ENCODE measurements around the gene SIL1. TPM values are rescaled to one million over a fixed set of nuclear protein-coding genes. Genes with fewer than 3 reads are reported as not detected.
A peak's percentile ranks its signal among the peaks of the same experiment; 100 is the strongest.

The SIL1 gene
- polyA plus RNA-seq, 3 donors, result 25.4 to 35.1 (median 27.9) TPM

GRCh38 chr5:138927544-138927943 is 270.6 kb downstream of the SIL1 start:
- 97% methylated on average over 7 of the region's 8 CpGs for WGBS (ENCODE audit: insufficient coverage)
- H3K4me1 Mint-ChIP-seq, result no peaks in the 10 kb centered on the region
- peaks cover 0 to 1% (median 0%) of the 10 kb centered on the region in 3 donors for H3K27me3 Mint-ChIP-seq (ENCODE audit: low read depth in 3 of 3)
- no peak overlapping the region for H3K27ac Mint-ChIP-seq
- H3K27ac ChIP-seq (ENCODE audit: low read depth in 1 of 2, low read length in 2 of 2), result no peak overlapping the region
- intact Hi-C loops (cut with micrococcal nuclease), result no loop called here
- DNase-seq, result no peak
- peaks cover 89% of the 10 kb centered on the region in 2 donors for H3K36me3 Mint-ChIP-seq
- H3K4me3 Mint-ChIP-seq, result no peak overlapping the region
- H3K9me3 ChIP-seq (replicated peaks in 1 of 2; ENCODE audit: control insufficient read depth in 1 of 2, insufficient read depth in 1 of 2, low read length in 2 of 2), result no peaks in the 10 kb centered on the region
- no peak overlapping the region for H3K9ac ChIP-seq (ENCODE audit: insufficient read depth, low read length, poor library complexity, severe bottlenecking)
- no peak overlapping the region for H2AFZ ChIP-seq (ENCODE audit: insufficient read depth, low read depth, low read length, poor library complexity, severe bottlenecking)
- H3K4me1 ChIP-seq (ENCODE audit: control insufficient read depth in 1 of 2, insufficient read depth in 2 of 2, low read length in 2 of 2), result no peaks in the 10 kb centered on the region
- no peaks in the 10 kb centered on the region for H3K27me3 ChIP-seq (ENCODE audit: control insufficient read depth in 2 of 2, insufficient read depth in 2 of 2, low read length in 2 of 2)
- H3K4me3 ChIP-seq (replicated peaks in 1 of 3; ENCODE audit: low read depth in 2 of 3, low read length in 3 of 3), result no peak overlapping the region
- H3K79me2 ChIP-seq (ENCODE audit: insufficient read depth, low read length), result no peaks in the 10 kb centered on the region
- H3K9me3 Mint-ChIP-seq, result peaks cover 0 to 1% (median 0%) of the 10 kb centered on the region in 7 donors
- peaks cover 81 to 97% of the 10 kb centered on the region in 2 donors for H3K36me3 ChIP-seq (replicated peaks in 1 of 2; ENCODE audit: control insufficient read depth in 1 of 2, insufficient read depth in 2 of 2, low read length in 2 of 2)
- TF ChIP-seq CTCF (IDR thresholded peaks at IDR 0.05), result no peak
- no peak overlapping the region for H3K4me2 ChIP-seq (replicated peaks; ENCODE audit: extremely low read depth, low read length, poor library complexity, severe bottlenecking)
- H4K20me1 ChIP-seq (ENCODE audit: insufficient read depth, low read length), result peaks cover 14% of the 10 kb centered on the region

- peaks cover 75 to 96% of the 10 kb centered on the region in 2 donors for H3K36me3 ChIP-seq (replicated peaks in 1 of 2; ENCODE audit: control insufficient read depth in 1 of 2, insufficient read depth in 2 of 2, low read length in 2 of 2)
- TF ChIP-seq CTCF (IDR thresholded peaks at IDR 0.05), result no peak
- H3K27ac ChIP-seq (ENCODE audit: low read depth in 1 of 2, low read length in 2 of 2), result no peak overlapping the region
- H3K9me3 Mint-ChIP-seq, result peaks cover 0 to 1% (median 0%) of the 10 kb centered on the region in 7 donors
- H3K9ac ChIP-seq (ENCODE audit: insufficient read depth, low read length, poor library complexity, severe bottlenecking), result no peak overlapping the region
- no peak overlapping the region for H3K4me2 ChIP-seq (replicated peaks; ENCODE audit: extremely low read depth, low read length, poor library complexity, severe bottlenecking)
- H3K4me1 Mint-ChIP-seq, result no peaks in the 10 kb centered on the region
- peaks cover 0 to 1% (median 0%) of the 10 kb centered on the region in 3 donors for H3K27me3 Mint-ChIP-seq (ENCODE audit: low read depth in 3 of 3)
- peaks cover 14% of the 10 kb centered on the region for H4K20me1 ChIP-seq (ENCODE audit: insufficient read depth, low read length)
- no peak overlapping the region for H3K4me3 Mint-ChIP-seq
- intact Hi-C loops (cut with micrococcal nuclease), result no loop called here
- H2AFZ ChIP-seq (ENCODE audit: insufficient read depth, low read depth, low read length, poor library complexity, severe bottlenecking), result no peak overlapping the region
- H3K4me1 ChIP-seq (ENCODE audit: control insufficient read depth in 1 of 2, insufficient read depth in 2 of 2, low read length in 2 of 2), result no peaks in the 10 kb centered on the region
- no peaks in the 10 kb centered on the region for H3K27me3 ChIP-seq (ENCODE audit: control insufficient read depth in 2 of 2, insufficient read depth in 2 of 2, low read length in 2 of 2)
- H3K36me3 Mint-ChIP-seq, result peaks cover 83 to 84% of the 10 kb centered on the region in 2 donors
- peak overlapping the region in 2 of 7 donors; percentile 21 to 63 for H3K27ac Mint-ChIP-seq
- H3K79me2 ChIP-seq (ENCODE audit: insufficient read depth, low read length), result no peaks in the 10 kb centered on the region
- no peak overlapping the region for H3K4me3 ChIP-seq (replicated peaks in 1 of 3; ENCODE audit: low read depth in 2 of 3, low read length in 3 of 3)
- 97% methylated on average over 16 of the region's 16 CpGs for WGBS (ENCODE audit: insufficient coverage)
- no peak for DNase-seq
- no peaks in the 10 kb centered on the region for H3K9me3 ChIP-seq (replicated peaks in 1 of 2; ENCODE audit: control insufficient read depth in 1 of 2, insufficient read depth in 1 of 2, low read length in 2 of 2)
Observed at GRCh38 chr5:138926688-138927448, 271.3 kb downstream of the SIL1 start.

Measured in CD14-positive monocyte (primary cell).